IPS-18c (cell line): Measurements from ENCODE around the gene LDLRAD3.
"Not testable (repeated sequence)": the region's sequence is repeated elsewhere in the genome, so short reads cannot be mapped to it uniquely, and the experiment has no call there.

Source experiments
- H3K4me3 ChIP-seq: 2 replicates; pipeline ENCODE4 v1.7.0; 2013; ENCODE audit warnings: low read depth, mild to moderate bottlenecking, low read length, moderate library complexity; ENCODE audit not compliant: insufficient read depth
- H3K9me3 ChIP-seq: one replicate; pipeline ENCODE4 v1.6.1; 2013; ENCODE audit warnings: mild to moderate bottlenecking, low read length, moderate library complexity; ENCODE audit not compliant: control insufficient read depth, insufficient read depth

LDLRAD3 gene

DNA sequence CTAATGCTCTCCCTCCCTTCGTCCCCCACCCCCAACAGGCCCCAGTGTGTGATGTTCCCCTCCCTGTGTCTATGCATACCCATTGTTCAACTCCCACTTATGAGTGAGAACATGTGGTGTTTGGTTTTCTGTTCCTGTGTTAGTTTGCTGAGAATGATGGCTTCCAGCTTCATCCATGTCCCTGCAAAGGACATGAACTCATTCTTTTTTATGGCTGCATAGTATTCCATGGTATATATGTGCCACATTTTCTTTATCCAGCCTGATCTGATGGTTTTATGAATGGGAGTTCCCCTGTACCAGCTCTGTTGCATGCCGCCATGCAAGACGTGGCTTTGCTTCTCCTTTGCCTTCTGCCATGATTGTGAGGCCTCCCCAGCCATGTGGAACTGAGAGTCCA, 102.1 kb downstream of the LDLRAD3 start:
- H3K4me3 ChIP-seq, H3K9me3 ChIP-seq: not testable (repeated sequence)

DNA sequence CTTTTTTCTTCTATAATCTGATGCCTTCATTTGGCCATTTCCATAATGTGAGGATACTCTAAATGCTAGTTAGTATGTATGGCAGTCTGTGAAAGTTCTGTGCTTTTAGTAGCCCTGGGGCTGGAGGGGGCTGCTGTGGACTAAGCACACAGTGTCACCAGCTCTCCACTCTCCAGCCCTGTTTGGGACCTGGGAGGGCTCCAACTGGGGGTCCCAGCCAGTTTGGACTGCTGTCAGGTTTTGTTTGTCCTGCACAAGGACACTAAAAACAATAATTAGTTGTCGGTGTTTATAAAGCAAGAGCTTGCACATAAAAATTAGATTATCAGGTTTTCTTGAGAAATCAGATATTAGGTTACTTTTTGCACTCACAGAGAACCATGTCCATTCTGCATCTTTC, 103.1 kb downstream of the LDLRAD3 start:
- Histone ChIP-seq H3K4me3 (no peak overlapping the region), H3K9me3 (no peaks in the 10 kb centered on the region)

DNA sequence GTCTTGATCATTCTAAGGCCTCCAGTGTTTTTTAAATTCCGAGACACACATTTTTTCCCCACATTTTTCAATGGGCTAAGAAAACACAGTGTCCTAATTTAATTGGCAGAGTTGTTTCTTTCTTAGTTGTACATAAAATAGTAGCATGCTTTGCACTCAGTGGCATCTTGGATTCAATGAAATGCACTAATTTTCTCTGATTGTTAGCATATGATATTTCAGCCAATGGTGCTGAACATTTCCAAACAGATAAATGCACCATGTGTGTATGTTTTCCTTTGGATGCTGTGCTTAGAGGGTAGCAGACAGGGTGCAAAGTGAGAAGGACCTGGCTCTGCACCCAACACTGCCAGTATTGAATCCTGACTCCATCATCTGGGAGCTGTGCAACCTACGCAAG, 103.5 kb downstream of the LDLRAD3 start:
- Histone ChIP-seq H3K4me3 (no peak overlapping the region), H3K9me3 (no peaks in the 10 kb centered on the region)

DNA sequence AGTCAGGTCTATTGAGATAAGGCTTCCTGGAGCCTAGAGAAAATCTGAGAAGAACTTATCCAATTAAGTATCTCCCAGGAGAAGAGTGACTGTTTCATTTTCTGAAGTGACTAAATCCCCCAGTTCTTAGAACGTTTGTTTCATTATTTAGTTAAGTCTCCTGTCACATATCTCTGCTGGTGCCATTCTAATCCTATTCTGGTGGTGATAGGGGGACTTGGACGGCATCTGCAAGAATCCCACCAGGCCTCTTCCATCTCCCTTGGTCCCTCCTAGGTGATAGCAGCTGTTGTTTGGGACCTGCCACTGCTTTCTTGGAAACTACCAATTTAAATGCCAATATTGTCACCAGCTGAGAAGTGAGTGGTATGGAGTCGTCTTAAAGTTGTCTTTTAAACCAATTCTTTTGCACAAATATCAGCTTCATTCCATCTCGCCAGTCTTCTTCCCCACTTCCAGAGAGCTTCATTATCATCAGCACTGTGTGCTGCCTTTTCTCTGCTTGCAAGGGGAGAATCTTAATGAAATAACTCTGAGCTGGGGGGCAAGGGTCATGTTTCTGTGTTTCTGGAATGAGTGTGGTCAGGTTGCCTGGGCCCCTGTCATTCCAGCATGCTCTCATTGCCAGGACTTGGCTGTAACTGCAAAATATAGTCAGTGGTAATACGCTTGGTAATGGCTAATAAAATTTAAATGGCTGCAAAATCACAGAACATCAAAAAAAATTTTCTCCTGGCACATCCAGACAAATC, 104.8 kb downstream of the LDLRAD3 start:
- no peak overlapping the region for H3K4me3 ChIP-seq
- H3K9me3 ChIP-seq, result no peaks in the 10 kb centered on the region

DNA sequence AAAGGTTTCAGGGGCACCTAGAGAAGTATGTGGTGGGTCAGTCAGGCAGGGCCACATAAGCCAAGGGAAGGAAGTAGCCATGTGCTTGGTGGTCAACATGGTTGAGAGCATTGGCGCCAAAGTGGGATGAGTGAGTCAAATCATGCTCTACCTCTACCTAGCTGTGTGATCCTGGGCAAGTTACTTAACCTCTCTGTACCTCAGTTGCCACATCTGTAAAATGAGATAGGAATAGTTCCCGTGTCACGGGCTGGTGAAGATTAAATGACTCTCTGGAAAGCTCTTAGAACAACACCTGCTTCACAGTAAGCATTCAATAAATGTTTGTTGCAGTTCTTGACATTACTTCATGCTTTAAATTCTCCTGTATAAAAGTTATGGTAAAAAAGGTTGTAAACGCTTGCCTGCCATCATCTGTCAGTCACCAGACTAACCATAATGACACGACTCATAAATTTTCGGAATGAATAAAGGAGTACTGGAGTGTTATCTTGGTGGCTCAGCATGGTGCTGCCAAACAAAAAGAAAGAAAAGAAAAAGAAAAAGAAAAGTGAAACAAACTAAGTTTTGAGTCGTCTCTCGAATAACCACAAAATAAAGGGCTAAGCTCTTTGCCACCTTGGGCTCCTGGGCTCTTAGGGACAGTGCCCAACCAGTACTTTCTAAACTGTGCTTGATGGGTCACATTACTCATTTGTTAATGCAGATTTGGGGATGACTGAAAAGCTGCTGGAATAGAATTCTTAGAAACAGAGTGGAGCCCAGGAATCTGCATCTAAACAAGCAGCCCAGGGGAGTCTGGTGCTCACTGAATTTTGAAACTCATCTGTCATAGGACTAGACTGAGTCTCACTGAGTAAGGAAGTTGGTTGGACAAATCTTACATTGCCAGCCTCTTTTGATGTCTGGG, 107.6 kb downstream of the LDLRAD3 start:
- Histone ChIP-seq H3K9me3 (no peaks in the 10 kb centered on the region), H3K4me3 (no peak overlapping the region)

DNA sequence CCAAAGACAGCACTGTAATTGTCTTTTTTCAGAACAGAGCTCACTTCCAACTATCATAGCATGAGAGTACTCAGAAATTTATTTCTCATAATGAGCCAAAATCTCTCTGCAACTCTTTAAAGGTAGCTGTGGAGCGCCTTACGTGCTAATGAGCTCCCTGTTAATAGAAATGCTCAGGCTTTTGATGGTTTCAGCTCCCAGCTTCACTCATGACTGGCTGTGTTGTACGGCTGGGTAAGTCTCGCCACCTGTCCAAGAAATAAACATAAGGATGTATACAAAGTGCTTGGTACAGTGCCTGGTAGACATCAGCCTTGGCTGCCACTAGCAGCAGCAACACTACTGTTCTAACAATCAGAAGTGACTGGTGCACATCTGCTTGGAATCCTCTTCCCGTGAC, 109.4 kb downstream of the LDLRAD3 start:
- Histone ChIP-seq H3K4me3 (no peak overlapping the region), H3K9me3 (no peaks in the 10 kb centered on the region)

DNA sequence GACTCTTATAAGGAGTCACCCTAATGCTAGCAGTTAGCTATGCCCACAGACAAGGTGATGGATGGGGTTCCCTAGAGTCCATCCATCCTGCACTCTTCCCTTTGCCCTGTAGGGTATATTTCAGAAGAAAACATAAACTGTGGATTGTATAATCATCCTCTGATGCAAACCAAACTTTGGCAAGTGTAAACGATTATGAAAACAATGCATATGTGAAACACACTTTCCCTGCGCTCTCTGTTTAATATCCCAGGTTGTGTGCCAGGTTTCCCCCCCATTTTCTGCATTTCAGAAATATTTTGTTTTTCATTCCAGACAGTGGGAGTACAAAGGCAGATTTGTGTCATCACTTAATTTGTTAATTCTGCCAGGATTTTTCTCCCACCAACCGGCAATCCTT, 110.0 kb downstream of the LDLRAD3 start:
- no peaks in the 10 kb centered on the region for H3K9me3 ChIP-seq
- H3K4me3 ChIP-seq, result no peak overlapping the region

DNA sequence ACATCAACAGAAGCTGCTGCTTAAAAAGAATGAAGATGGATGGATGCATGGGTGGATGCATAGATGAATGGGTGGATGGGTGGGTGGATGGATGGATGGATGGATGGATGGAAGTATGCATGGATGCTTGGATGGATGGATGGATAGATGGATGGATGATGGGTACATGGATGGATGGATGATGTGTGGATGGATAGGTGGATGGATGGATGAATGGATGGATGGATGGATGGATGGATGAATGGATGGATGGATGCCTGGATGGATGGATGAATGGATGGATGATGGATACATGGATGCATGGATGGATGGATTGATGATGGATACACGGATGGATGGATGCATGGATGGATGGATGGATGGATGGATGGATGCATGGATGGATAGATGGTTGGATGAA, 110.8 kb downstream of the LDLRAD3 start:
- H3K4me3 ChIP-seq, result no peak overlapping the region

DNA sequence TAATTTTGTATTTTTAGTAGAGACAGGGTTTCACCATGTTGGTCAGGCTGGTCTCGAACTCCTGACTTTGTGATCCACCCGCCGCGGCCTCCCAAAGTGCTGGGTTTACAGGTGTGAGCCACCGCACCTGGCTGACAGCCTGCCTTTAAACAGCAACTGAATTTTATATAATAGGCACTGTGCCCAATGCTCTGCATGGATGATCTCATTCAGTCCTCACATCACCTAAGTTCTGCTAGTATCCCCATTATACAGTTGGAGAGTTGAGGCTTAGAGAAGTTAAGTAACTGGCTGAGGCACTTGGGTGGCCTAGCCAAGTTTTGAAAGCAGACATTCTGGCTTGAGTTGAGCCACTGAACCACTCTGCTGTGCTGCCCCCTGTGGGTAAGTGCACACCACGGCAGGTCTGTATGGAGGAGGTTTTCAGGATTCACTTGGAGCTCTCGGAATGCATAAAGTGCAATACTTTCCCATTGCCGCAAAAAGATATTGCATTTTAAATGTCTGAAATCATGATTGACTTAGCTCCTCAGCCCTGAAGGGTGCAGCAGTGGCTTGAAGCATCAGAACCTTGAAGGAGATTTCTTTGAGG, 112.4 kb downstream of the LDLRAD3 start:
- Histone ChIP-seq H3K9me3 (peaks cover 3% of the 10 kb centered on the region), H3K4me3 (no peak overlapping the region)

More for the DNA sequence above, 110.8 kb downstream of the LDLRAD3 start:
- H3K9me3 ChIP-seq, result peaks cover 3% of the 10 kb centered on the region

DNA sequence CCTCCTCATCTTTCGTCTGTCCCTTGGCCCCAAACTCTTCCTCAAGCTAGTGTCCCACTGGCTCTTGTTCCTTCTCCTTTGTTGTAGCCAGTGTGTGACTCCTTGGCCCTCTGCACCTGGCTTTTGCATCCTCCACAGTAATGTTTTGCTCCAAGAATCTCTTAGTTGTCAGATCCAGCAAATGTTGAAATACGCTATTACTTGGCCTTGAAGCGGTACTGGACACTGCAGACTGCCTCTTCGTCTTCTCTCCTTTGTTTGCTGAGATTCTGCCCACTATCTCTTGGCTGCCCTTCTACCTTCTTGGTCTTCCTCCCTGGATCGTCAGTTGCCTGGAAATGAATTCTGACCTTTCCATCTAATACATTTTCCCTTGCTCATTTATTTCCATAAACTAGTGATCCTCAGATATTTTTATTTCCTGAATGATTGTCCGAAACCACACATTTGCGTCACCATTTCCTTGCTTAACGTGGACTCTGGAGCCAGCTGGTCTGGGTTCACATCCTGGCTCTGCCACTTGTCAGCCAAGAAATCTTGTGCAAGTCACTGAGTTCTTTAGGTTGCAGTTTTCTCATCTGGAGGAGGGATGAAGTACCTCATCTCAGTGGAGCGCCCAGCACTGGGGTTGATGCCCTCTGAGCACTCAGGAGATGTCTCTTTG, 113.6 kb downstream of the LDLRAD3 start:
- peaks cover 3% of the 10 kb centered on the region for H3K9me3 ChIP-seq

DNA sequence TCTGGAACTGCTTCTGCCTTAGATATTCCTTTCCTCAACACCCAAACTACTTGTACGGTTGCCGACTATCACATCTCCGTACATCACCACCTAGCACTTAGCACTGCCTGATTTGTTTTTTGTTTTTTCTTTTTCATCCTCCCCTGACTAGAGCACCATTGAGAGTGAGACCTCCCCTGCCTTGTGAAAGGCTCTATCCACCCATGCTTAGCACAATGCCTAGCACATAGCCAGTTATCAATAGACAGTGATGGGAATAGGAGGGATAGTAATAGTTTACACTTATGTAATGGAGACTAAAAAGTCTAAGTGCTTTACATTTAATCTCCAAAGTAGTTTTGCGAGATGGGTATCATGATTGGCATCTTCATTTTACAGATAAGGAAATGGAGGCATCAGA, 115.8 kb downstream of the LDLRAD3 start:
- Histone ChIP-seq H3K9me3 (peaks cover 3% of the 10 kb centered on the region), H3K4me3 (no peak overlapping the region)

More for the DNA sequence above, 113.6 kb downstream of the LDLRAD3 start:
- no peak overlapping the region for H3K4me3 ChIP-seq

DNA sequence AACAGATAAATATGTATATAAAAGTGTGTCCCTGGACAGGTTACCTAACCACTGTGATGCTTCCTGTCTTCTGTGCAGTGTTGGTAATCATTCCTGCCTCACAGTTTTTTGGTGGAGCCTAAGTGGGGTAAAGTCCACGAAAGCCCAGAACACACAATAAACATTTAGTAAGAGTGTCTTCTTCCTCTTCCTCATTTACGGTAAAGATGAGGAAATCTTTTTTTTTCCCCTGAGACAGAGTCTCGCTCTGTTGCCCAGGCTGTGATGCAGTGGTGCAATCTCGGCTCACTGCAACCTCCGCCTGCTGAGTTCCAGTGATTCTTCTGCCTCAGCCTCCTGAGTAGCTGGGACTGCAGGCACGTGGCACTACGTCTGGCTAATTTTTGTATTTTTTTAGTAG, 117.1 kb downstream of the LDLRAD3 start:
- Histone ChIP-seq H3K4me3 (no peak overlapping the region), H3K9me3 (peaks cover 3% of the 10 kb centered on the region)

DNA sequence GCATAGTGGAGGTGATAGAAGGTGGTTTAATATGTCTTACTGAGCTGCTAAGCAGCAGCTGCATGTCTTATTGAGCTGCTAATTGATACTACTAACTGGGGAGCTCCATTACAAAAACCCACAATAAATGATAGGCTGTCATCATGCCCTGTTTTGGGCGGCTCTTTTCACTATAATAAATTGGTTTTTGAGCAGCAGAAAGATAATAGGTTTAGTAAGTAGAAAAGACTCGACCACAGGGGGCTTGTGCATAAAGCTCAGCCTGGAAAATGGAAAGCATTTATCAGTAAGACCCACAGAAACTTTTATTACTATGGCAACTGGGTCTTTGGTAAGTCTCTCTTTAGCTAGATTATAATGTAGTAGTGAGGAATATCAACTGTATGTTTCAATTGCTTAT, 117.6 kb downstream of the LDLRAD3 start:
- Histone ChIP-seq H3K9me3 (peaks cover 3% of the 10 kb centered on the region), H3K4me3 (no peak overlapping the region)

DNA sequence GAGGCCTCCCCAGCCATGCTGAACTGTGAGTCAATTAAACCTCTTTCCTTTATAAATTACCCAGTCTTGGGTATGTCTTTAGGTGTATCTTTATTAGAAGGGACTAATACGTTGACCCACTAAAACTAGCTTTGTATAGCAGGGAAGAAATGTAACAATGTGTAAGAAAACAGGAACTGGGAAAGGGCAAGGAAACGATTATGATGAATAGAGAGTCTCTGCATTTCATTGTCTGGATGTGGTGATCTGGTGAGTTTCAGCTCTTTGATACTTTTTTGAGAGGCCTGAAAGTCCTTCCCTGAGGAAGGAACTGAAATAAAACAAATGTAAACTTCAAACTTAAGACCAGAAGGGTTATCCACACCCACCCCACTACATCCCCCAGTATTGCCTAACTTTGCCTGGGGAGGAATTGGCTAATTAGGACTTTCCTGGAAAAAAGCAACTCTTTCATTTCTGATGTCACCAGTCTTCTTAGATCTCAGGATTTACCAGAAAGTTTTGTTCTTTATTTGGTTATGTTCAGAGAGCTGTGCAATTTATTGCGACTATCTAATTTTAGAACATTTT, 119.0 kb downstream of the LDLRAD3 start:
- H3K4me3 ChIP-seq, result no peak overlapping the region
- peaks cover 3% of the 10 kb centered on the region for H3K9me3 ChIP-seq

DNA sequence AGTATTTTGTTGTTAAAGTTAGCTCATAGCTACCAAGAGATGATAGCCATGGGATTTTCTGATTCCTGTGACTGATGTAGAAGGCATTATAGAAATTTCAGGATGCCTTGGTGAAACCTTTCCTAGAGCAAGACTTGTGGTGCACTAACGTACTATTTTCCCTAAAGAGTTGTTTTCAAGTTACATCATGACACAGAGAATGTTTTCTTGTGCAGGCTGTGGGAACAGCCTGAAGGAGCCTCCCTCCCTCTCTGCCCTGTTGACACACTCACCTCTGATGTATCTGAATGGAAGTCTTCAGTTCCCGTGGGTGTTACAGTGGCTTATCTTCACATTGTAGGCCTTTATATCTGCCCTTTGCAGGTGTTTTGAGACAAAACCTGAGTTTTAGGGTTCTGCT, 121.6 kb downstream of the LDLRAD3 start:
- H3K4me3 ChIP-seq, result no peak overlapping the region
- no peaks in the 10 kb centered on the region for H3K9me3 ChIP-seq

DNA sequence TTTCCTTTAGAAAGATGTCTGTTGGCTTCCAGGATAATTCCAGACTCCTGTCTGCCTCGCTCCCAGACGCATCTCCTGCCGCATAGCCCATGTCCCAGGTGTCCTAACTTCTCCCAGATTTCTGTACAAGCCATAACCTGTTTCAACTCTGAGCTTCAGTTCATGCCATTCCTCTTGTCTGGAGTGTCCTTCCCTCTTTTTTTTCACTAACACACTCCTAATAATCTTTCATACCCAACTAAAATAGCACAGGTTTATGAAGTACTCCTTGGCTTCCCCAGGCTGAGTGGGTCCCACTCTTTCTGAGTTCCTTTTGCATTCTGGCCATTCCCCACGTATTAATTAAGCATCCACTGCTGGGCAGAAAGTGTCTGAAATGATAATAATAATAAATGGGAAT, 123.0 kb downstream of the LDLRAD3 start:
- Histone ChIP-seq H3K4me3 (no peak overlapping the region), H3K9me3 (no peaks in the 10 kb centered on the region)

DNA sequence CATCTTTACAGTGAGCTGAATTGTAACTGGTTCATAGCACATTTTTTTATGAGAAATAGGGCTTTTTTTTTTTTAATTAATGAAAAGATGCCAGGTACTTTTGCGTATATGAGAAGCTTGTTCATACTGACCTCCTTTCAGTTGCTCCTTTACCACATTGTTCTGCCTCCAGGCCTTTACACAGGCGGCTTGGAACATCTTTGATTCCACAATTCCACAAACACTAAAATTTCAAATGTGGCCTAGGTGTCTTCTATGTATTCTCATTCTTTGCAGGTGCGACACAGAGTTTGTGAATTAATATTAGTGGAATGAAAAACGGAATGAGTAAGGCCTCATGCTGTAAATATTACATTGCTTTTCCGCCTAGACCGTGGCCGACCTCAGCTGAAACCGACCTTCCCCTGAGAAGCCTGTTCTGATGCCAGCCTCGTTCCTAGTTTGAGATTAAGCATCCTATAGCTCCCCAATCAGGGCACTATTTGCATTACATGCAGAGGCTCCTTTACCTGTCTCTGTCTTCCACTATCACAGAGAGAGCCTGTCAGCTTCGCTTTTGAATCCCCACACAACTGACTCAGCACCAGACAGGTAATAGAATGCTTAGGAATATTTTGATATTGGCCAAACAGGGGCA, 125.8 kb downstream of the LDLRAD3 start:
- Histone ChIP-seq H3K9me3 (no peaks in the 10 kb centered on the region), H3K4me3 (no peak overlapping the region)
